CD4-positive, alpha-beta T cell treated with Interleukin-10 for 1 hour (primary cell): ENCODE data around the gene HPD.
"Not testable (repeated sequence)": the region's sequence is repeated elsewhere in the genome, so short reads cannot be mapped to it uniquely, and the experiment has no call there.

Source experiments
- DNase-seq: peaks from one replicate; pipeline ENCODE4 v3.0.0-alpha.2; 2020

HPD gene

DNA sequence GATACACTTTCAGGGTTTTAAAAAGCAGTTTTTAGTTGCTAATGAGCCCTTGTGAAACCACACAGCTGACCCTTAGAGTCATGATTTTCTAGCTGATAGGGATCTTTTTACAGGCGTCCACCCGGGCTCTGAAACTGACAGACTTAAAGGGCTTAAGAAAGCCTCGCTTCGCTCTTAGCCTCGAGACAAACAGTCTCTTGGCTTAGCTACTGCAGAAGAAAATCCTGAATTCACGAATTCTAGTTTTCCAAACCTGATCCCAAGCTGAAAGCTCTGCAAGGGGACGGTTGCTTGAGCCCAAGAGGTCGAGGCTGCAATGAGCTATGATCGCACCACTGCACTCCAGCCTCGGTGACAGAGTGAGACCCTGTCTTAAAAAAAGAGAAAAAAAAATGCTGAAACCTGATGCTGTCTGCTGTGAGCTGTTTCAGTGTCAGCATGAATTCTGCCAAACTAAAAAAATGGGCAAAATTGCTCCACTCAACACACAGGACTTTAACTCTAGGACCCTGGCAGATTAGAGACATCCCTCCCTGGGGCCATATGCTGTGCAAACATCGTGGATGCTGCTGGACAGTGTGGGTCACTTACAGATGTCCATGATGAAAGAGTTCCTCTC is 3.1 kb upstream of the HPD start:
- DNase-seq, result no peak

DNA sequence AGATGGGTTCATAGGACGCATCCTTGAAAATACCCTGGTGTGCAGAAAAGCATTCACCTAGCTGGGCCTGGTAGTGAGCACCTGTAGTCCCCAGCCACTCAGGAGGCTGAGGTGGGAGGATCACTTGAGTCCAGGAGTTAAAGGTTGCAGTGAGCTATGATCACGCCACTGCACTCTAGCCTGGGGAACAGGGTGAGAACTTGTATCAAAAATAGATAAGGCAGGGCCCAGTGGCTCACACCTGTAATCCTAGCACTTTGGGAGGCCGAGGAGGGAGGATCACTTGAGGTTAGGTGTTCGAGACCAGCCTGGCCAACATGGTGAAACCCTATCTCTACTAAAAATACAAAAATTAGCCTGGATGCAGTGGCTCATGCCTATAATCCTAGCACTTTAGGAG is 2.0 kb upstream of the HPD start:
- not testable (repeated sequence) for DNase-seq

DNA sequence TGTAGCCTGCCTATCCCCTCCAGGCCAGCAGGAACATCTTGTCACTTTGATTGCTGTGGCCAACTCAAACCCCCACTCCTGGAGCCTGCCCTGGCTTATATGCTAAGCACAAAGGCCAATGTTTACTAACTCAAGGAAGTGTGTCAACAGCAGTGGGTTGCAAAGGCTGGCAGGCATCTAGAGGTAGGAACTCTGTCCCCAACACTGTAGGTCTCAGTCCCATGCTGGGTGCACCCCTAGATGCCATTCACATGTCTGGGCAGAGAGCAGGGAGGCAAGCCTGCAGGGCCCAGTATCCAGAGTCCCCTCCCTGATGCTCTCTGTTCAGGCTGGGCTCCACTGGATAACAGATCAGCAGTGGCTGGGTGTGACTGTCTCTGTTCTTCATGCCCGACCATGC is 1.6 kb upstream of the HPD start:
- no peak for DNase-seq

- no peak for DNase-seq
Observed at GRCh38 chr12:121858318-121858661, 369 bp downstream of the HPD start.

GRCh38 chr12:121857322-121858246 is 1.1 kb downstream of the HPD start:
- DNase-seq, result no peak

- DNase-seq, result not testable (repeated sequence)
Observed at GRCh38 chr12:121852392-121852791, 6.3 kb downstream of the HPD start.

- no peak for DNase-seq
Observed at GRCh38 chr12:121849665-121850064, 9.0 kb downstream of the HPD start.

GRCh38 chr12:121849211-121849610 is 9.4 kb downstream of the HPD start:
- DNase-seq, result no peak

DNA sequence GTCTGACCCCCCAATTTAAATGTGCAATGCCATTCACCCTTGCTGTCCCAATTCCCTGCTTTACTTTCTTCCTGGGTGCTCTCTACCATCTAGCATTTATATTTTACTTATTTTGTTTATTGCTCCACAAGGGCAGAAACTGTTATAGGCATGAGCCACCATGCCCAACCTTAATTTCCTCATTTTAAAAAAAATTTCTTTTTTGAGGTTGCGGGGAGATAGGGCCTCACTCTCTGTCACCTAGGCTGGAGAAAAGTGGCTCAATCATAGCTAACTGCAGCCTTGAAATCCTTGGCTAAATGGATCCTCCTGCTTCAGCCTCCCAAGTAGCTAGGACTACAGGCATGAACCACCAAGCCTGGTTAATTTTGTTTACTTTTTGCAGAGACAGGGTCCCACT is 13.0 kb downstream of the HPD start:
- DNase-seq, result no peak

DNA sequence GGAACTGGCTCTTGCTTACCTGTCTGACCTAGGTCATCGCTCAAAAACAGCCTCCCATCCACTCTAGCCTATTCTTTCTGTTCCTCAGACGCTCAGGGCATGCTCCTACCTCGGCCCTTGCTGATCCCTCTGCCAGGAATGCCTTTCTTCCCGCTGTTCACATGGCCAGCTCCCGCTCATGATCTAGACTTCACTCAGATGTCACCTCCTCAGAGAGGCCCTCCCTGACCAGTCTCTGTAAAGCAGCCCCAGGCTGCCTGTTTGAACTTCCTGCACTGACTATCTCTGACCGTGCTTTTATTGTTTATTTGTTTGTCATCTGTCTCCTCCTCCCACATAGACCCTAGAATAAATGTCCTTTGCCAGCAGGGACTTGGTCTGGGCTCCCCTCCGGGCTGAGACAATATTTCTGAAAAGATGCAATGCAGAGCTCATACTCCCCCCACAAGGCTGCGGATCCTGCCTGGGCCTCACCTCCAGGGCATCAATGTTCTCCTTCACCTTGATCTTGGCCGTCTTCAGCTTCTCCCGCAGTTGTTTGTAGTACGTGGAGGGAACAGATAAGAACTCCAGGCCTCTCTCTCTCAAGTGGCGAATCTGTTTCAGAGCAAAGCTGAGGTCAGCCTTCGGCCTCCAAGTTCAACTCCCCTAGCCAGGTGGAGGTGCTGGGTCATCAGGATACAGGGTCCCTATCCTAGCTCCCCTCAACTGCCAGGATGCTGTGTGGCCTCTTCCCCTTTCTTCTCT is 15.2 kb downstream of the HPD start:
- DNase-seq, result no peak

DNA sequence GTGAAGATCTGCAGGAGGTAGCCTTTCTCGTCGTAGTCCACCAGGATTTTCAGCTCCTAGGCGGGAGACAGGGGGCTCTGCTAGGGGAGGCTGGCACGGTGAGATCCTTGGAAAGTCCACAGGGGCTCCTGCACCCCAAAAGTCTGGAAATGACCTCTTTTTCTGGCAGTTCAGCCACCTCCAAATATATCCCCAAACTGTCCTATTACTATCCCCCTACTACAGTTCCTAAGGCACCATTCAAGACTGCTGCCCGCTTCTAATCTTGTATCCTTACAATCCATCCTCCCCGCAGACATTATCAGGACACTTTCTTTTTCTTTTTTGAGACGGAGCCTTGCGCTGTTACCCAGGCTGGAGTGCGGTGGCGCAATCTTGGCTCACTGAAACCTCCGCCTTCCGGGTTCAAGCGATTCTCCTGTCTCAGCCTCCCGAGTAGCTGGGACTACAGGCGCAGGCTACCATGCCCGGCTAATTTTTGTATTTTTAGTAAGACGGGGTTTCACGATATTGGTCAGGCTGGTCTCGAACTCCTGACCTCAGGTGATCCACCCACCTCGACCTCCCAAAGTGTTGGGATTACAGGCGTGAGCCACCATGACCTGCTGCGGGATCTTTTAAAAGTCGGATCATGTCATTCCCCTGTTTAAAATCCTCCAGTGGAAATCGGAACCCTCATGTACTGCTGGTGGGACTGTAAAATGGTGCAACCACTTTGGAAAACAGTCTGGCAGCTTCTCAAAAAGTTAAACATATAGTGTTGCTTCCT is 18.5 kb downstream of the HPD start:
- DNase-seq, result no peak

- DNase-seq, result peak; percentile 99
Observed at GRCh38 chr12:121839106-121839992, 19.3 kb downstream of the HPD start.

- no peak for DNase-seq
Observed at GRCh38 chr12:121838126-121838525, 20.5 kb downstream of the HPD start.

GRCh38 chr12:121837680-121838079 is 21.0 kb downstream of the HPD start:
- no peak for DNase-seq

GRCh38 chr12:121831571-121832245 is 27.0 kb downstream of the HPD start:
- no peak for DNase-seq

DNA sequence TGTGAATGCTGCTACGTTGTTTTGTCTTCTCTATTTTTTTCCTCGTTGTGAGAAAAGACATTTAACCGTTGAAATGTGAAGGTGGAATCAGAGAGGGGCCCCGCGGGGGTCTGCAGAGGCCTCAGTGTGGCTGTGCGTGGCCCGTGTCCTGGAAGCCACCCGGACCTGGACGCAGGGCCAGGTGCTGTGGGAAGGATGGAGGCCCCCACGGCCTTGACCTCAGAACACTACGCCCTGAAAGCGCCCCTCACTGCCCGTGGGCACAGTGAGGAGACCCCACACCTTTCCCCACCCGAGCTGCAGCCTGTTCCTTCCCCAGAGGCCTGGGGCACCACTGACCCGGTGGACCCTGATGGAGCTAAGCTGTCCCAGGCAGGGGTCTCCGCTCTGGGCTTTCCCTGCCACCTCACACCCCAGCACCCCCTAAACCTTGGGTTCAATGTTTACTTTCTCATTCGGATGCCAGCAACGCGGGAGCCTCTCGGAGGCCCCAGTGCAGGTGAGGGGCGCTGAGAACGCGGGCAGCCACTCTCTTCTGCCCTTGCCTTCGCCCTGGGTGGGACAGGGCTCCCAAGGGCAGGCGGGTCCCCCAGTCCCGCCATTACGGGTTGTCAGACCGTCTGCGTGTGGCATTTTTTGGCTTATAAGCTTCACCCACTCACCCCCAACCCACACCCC is 27.9 kb downstream of the HPD start:
- DNase-seq, result no peak

GRCh38 chr12:121830134-121830533 is 28.5 kb downstream of the HPD start:
- no peak for DNase-seq

GRCh38 chr12:121829250-121829918 is 29.3 kb downstream of the HPD start:
- no peak for DNase-seq

GRCh38 chr12:121828826-121829225 is 29.8 kb downstream of the HPD start:
- no peak for DNase-seq

DNA sequence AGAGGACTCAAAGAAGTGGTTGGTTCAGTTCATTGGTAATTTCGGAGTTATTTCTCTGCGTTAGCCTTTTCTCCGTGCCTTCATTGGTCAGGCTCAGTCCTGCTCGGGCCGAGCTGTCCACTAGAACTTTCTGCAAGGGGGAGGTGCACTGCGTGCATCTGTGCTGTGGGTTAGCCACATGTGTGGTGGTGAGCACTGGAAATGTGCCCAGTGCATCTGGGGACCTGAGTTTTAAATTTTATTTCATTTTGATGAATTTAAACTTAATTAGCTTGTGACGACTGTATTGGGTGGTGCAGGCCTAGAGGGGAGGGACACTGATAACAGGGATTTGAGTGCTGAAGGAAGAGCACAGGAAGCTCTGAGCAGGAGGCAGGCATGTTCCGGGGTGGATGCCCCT is 30.4 kb downstream of the HPD start:
- DNase-seq, result no peak
